ENCODE measurements around the gene AEN. TPM values are rescaled to one million over a fixed set of nuclear protein-coding genes. Genes with fewer than 3 reads are reported as not detected.

AEN gene
- total RNA-seq, 1 donor from 2014 or later: 31.5 TPM

DNA sequence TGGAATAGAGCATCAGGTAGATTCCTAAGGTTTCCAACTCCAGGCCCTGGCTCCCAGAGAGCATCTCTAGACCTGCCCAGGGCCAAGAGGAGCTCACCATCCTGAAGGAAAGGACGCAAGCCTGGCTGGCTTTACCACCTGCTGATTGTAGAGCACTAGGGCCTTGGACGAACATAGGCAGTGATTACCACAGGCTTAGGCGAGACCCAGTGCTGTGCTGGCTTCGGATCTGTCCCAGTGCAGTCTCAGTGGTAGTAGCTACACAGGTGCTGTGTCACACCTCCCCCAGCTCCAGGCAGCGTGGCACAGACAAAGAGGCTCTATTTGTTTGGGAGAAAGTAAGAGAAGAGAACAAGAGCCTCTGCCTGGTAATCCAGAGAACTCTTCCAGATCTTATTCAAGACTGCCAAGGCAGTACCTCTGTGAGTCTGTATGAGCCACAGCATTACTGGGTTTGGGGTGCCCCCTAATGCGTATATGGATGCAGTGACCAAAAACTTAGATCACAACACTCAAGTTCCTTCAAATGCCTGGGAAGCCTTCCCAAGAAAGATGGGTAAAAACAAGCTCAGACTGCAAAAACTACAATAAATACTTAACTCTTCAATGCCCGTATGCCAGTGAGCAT lies 43.1 kb downstream of the AEN start:
- TF ChIP-seq, protein P1, sequence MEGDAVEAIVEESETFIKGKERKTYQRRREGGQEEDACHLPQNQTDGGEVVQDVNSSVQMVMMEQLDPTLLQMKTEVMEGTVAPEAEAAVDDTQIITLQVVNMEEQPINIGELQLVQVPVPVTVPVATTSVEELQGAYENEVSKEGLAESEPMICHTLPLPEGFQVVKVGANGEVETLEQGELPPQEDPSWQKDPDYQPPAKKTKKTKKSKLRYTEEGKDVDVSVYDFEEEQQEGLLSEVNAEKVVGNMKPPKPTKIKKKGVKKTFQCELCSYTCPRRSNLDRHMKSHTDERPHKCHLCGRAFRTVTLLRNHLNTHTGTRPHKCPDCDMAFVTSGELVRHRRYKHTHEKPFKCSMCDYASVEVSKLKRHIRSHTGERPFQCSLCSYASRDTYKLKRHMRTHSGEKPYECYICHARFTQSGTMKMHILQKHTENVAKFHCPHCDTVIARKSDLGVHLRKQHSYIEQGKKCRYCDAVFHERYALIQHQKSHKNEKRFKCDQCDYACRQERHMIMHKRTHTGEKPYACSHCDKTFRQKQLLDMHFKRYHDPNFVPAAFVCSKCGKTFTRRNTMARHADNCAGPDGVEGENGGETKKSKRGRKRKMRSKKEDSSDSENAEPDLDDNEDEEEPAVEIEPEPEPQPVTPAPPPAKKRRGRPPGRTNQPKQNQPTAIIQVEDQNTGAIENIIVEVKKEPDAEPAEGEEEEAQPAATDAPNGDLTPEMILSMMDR (IDR thresholded peaks at IDR 0.05; ENCODE audit: unreplicated experiment): no peak
- no peak for DNase-seq (ENCODE audit: low spot score)
- no peaks in the 10 kb centered on the region for H3K4me1 Mint-ChIP-seq (ENCODE audit: unreplicated experiment)
- H3K27ac Mint-ChIP-seq (ENCODE audit: unreplicated experiment): no peak overlapping the region
- no peaks in the 10 kb centered on the region for H3K36me3 Mint-ChIP-seq (ENCODE audit: low read depth, unreplicated experiment)
- peaks cover 4% of the 10 kb centered on the region for H3K27me3 Mint-ChIP-seq (ENCODE audit: unreplicated experiment)
- no peak overlapping the region for H3K4me3 Mint-ChIP-seq (ENCODE audit: unreplicated experiment)
- H3K9me3 Mint-ChIP-seq (ENCODE audit: unreplicated experiment): no peaks in the 10 kb centered on the region

DNA sequence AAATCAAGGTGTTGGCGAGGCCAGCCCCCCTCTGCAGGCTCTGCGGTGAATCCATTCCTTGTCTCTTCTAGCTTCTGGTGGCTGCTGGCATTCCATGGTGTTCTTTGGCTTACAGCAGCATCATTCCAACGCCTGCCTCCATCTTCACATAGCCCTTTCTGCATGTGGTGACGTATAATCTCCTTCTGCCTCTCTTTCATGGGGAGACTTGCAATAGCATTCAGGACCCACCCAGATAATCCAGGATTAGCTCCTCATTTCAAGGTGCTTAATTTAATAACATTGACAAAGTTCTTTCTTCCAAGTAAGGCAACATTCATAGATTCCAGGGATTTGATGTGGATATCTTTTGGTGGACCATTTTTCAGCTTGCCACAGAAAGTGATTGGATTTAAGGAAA lies 53.5 kb downstream of the AEN start:
- Mint-ChIP-seq H3K27ac (ENCODE audit: unreplicated experiment) (no peak overlapping the region), H3K27me3 (ENCODE audit: unreplicated experiment) (peaks cover 2% of the 10 kb centered on the region), H3K4me1 (ENCODE audit: unreplicated experiment) (no peaks in the 10 kb centered on the region), H3K4me3 (ENCODE audit: unreplicated experiment) (no peak overlapping the region), H3K36me3 (ENCODE audit: low read depth, unreplicated experiment) (no peaks in the 10 kb centered on the region), H3K9me3 (ENCODE audit: unreplicated experiment) (no peaks in the 10 kb centered on the region)
- TF ChIP-seq, protein P1 (IDR thresholded peaks at IDR 0.05; ENCODE audit: unreplicated experiment): no peak
- no peak for DNase-seq (ENCODE audit: low spot score)

DNA sequence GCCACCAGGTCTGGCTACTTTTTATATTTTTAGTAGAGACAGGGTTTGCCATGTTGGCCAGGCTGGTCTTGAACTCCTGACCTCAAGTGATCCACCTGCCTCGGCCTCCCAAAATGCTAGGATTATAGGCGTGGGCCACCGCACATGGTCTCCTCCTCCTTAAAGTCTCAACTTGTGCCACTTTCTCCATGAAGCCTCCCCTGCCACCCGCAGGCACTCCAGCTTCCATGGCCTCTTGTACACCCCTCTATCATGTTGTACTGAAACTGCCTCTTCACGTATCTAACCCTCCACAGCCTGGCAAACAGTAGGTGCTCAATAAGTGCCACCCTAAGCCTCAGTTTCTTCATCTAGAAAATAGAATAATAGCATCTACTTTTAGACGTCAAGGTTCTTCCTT lies 57.6 kb downstream of the AEN start:
- Mint-ChIP-seq H3K36me3 (ENCODE audit: low read depth, unreplicated experiment) (no peaks in the 10 kb centered on the region), H3K27ac (ENCODE audit: unreplicated experiment) (no peak overlapping the region), H3K4me3 (ENCODE audit: unreplicated experiment) (no peak overlapping the region), H3K4me1 (ENCODE audit: unreplicated experiment) (no peaks in the 10 kb centered on the region), H3K27me3 (ENCODE audit: unreplicated experiment) (peaks cover 1% of the 10 kb centered on the region), H3K9me3 (ENCODE audit: unreplicated experiment) (no peaks in the 10 kb centered on the region)
- no peak for DNase-seq (ENCODE audit: low spot score)
- TF ChIP-seq, protein P1 (IDR thresholded peaks at IDR 0.05; ENCODE audit: unreplicated experiment): no peak

DNA sequence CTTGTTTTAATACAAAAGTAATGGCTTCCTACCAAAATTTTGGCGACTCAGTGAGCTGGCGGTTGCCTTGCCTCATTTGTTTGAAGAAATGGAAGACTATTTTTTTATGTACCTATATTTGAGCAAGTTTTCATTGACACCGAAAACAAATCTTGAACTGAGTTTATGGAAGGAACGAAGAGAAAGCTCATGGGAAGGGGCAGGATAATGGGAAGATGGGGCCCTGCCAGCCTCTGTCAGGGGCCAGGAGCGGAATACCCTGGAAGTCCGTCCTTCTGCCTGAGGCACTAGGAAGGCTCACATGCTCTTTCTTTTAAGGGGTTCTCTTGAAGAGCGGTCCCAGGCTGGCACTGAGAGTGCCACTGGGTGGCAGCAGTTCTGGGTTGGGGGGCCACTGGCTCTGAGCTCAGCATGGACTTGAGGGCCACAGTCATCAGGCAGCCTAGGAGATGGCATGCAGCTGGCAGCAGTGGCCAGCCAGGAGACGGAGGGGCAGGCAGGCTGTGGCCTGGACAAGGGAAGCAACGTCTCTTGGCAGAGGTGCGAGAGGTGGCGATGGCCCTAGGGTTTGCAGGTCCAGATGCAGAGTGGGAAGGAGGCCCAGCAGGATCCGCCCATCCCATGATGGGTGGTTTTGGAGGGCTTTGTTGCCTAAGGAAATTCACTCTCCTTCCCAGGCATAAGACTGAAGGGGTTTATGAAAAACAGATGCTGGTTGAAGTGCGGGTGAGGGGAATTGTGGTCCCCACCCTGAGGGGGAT lies 59.3 kb downstream of the AEN start:
- no peaks in the 10 kb centered on the region for H3K36me3 Mint-ChIP-seq (ENCODE audit: low read depth, unreplicated experiment)
- H3K27ac Mint-ChIP-seq (ENCODE audit: unreplicated experiment): no peak overlapping the region
- DNase-seq (ENCODE audit: low spot score): no peak
- no peaks in the 10 kb centered on the region for H3K4me1 Mint-ChIP-seq (ENCODE audit: unreplicated experiment)
- TF ChIP-seq, protein P1 (IDR thresholded peaks at IDR 0.05; ENCODE audit: unreplicated experiment): no peak
- no peak overlapping the region for H3K4me3 Mint-ChIP-seq (ENCODE audit: unreplicated experiment)
- H3K9me3 Mint-ChIP-seq (ENCODE audit: unreplicated experiment): no peaks in the 10 kb centered on the region
- peaks cover 5% of the 10 kb centered on the region for H3K27me3 Mint-ChIP-seq (ENCODE audit: unreplicated experiment)

DNA sequence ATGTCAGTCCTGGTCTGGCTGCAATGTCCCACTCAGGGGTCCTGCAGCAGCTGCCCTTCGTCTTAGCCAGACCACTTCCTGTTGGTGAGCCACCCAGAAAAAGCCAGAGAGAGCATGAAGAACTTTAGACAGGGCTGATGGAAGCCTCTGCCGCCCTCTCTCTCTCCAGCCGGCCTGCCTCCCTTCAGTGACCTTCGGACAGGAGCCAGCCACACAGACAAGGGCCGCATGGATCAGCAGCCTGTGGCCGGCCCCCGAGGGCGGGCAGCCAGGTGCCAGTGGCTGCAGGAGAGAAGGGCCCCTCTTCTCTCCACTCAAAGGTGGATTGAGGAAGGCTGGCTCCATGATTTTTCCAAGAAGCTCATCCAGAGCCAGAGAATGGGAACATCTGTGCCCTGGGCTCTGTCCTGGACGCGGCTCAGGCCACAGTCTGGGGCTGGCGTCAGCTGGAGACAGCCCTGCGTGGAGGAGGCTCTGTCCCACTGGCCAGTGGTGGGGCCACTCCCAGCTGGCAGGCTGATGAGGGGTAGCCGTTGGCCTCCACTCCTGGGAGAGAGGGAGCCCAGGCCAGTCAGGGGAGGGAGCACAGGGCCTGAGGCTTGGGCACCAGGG lies 60.6 kb downstream of the AEN start:
- no peak for DNase-seq (ENCODE audit: low spot score)
- H3K27me3 Mint-ChIP-seq (ENCODE audit: unreplicated experiment): peaks cover 5% of the 10 kb centered on the region
- no peaks in the 10 kb centered on the region for H3K4me1 Mint-ChIP-seq (ENCODE audit: unreplicated experiment)
- TF ChIP-seq, protein P1 (IDR thresholded peaks at IDR 0.05; ENCODE audit: unreplicated experiment): no peak
- no peaks in the 10 kb centered on the region for H3K36me3 Mint-ChIP-seq (ENCODE audit: low read depth, unreplicated experiment)
- no peak overlapping the region for H3K4me3 Mint-ChIP-seq (ENCODE audit: unreplicated experiment)
- H3K9me3 Mint-ChIP-seq (ENCODE audit: unreplicated experiment): no peaks in the 10 kb centered on the region
- H3K27ac Mint-ChIP-seq (ENCODE audit: unreplicated experiment): no peak overlapping the region

Measured in endothelial cell (in vitro differentiated cells).